GM19395 (cell line): ENCODE results near the gene CYB561A3.

Source experiments
- ATAC-seq: cut with Tn5 transposase; IDR thresholded peaks from one replicate; pipeline ENCODE4 v1.9.1; 2021; ENCODE audit warnings: mild to moderate bottlenecking, moderate library complexity; ENCODE audit not compliant: unreplicated experiment

CYB561A3 gene

GRCh38 chr11:61329871-61330270 is 31.8 kb downstream of the CYB561A3 start:
- no peak for ATAC-seq

- no peak for ATAC-seq
Measured at GRCh38 chr11:61328351-61328750, 33.3 kb downstream of the CYB561A3 start.

GRCh38 chr11:61327669-61328071 is 34.0 kb downstream of the CYB561A3 start:
- ATAC-seq, result no peak

DNA sequence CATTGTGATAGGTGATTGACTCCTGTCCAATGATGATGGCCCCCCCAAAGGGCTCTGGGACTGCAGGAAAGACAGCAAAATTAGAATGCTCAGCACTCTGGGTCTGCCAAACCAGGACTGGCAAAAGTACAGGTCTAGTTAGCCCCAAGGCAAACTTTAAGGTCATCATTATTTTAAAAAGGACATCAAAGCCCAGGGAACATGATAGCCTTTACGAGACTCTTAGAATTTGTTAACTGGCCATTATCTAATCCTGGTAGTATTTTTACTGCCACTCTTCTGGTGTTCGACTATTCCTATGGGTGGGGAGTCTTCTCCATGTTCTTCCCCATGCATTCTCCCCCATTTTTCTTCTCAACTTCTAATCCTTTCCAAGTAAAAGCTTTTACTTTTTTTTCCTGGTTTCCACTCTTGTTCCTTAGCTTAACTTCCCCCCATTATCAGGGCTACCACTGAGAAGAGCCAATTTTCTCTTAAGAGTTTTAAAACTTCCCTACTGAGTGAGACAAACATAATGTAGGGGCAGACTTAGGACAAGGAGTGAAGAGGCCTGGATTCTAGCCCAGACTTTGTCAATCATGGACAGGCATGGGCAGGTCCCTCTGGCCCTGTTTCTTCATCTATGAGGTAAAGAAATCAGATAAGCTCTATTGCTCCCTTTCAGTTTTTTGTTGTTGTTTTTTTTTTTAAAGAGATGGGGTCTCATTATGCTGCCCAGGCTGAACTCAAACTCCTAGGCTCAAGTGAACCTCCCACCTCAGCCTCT is 35.9 kb downstream of the CYB561A3 start:
- ATAC-seq, result no peak

- no peak for ATAC-seq
Measured at GRCh38 chr11:61315260-61315659, 46.4 kb downstream of the CYB561A3 start.

DNA sequence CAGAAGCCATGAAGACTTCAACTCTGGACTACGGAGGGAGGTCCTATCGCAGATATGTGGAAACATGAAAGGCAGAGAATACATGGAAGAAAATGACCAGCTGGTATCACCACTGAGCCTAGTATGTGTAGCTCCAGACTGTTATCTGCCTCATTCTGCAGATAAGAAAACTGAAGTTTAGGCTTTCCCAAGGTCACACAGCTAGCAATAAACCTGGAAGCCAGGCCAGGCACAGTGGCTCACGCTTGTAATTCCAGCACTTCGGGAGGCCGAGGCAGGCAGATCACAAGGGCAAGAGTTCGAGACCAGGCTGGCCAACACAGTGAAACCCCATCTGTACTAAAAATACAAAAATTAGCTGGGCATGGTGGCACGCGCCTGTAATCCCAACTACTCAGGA is 50.9 kb downstream of the CYB561A3 start:
- ATAC-seq, result no peak

DNA sequence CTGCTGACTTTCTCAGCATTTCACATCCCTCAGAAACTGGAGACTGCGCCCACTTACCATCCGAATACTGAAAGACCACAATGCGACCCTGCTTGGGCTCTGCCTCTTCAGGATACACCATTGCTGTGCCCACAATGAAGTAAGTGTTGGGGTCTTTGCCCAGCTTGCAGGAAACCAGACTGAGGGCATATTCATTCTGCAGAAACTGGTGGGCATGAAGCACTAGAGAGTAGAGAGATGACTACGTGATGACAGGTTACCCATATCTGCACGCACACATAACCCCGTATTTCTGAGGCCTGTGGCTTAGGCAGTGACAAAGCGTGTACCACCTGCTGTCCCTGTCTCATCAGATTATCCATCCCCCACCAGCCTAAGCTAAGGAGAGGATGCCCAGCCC is 51.9 kb downstream of the CYB561A3 start:
- ATAC-seq, result no peak

DNA sequence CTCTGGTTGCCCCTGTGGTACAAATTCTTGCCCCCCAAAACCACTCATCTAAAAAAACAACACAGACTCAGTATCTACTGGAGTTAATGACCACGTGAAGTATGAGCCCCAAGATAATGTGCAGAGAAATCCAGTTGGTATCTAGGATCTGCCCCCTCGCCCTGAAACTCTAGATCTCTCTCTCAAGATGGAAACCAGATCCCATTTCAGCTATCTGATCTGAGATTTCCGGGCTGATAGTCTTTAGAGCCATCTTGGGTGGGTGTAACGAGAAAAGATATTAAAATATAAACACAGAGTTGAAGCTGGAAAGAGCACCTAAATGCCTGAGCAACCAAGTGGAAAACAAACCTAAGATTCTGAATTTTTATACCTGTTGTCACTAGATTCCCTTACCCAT is 52.5 kb downstream of the CYB561A3 start:
- no peak for ATAC-seq

DNA sequence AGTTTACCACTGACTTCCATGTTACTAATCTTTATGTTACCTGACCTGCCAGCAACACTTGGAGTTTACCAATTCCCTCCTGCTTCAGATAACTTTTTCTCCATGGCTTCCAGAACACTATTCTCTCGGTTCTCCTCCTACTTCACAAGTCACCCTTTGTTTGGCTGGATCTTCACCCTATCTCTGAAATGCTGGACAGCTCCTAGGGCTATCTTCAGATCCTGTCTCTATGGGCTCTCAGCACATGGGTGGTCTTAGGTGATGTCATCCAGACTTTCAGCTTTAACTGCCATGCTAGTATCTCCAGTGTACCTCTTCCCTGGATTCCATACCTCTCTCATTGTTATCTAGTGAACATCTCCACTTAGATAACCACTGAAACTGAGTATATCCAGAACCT is 54.3 kb downstream of the CYB561A3 start:
- ATAC-seq, result no peak

DNA sequence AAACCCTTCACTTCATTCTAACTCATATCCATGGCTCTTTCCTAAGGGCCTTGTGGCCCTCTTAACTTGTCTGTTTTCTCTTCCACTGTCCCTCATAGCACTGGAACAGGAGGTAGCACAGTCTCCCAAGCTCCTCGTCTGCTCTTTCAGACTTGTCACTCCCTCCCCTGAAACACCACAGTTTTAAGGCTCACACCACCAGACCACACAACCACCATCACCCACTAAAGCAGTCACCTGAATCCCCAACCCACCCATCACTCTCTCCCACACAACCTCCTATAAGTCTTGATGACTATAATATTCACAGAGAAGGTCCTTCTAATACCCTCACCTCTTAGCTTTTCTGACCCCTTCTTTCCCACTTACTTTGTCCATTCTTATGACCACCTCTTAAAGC is 55.5 kb downstream of the CYB561A3 start:
- no peak for ATAC-seq

- ATAC-seq, result no peak
Measured at GRCh38 chr11:61305417-61305816, 56.3 kb downstream of the CYB561A3 start.

GRCh38 chr11:61303725-61304124 is 58.0 kb downstream of the CYB561A3 start:
- no peak for ATAC-seq

DNA sequence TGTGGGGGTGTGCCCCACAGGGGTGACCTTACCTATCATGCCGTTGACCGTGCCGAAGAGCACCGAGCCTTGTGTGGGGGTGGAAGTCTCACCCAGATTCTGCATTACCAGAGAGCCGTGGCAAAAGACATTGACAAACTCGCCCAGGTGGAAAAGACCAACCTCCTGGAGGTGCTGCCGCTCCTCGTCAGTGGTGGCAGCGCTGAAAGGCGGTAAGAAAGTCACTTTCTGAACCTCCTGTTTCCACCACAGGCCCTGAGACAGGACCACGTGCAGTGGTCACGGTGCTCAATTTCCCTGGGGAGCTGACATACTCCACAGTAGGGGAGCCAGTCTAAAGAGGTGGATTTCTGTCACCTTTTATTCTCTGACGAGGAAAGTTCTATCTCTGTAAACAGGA is 59.1 kb downstream of the CYB561A3 start:
- no peak for ATAC-seq
